GM10266 (cell line): ENCODE results near the gene HSDL1.

Experiments
- DNase-seq: peaks from one replicate; pipeline ENCODE4 v3.0.0; 2012; ENCODE audit errors: extremely low spot score
- CTCF ChIP-seq: IDR thresholded peaks from 2 replicates; pipeline ENCODE4 v1.5.1; 2012; ENCODE audit warnings: mild to moderate bottlenecking, low read depth; ENCODE audit not compliant: control insufficient read depth, insufficient read depth; ENCODE audit errors: missing control alignments

The HSDL1 gene

GRCh38 chr16:84137769-84138357 lies 7.1 kb downstream of the HSDL1 start:
- TF ChIP-seq CTCF = no peak
- no peak for DNase-seq

GRCh38 chr16:84137287-84137686 lies 7.7 kb downstream of the HSDL1 start:
- no peak for DNase-seq
- no peak for TF ChIP-seq CTCF

- no peak for DNase-seq
- no peak for TF ChIP-seq CTCF
Measured at GRCh38 chr16:84136331-84137125, 8.4 kb downstream of the HSDL1 start.

GRCh38 chr16:84132527-84133285 lies 12.3 kb downstream of the HSDL1 start:
- TF ChIP-seq CTCF = no peak
- peak; percentile 38 for DNase-seq

- DNase-seq = no peak
- TF ChIP-seq CTCF = no peak
Measured at GRCh38 chr16:84131117-84131516, 13.9 kb downstream of the HSDL1 start.

GRCh38 chr16:84124257-84125073 lies 20.5 kb downstream of the HSDL1 start:
- DNase-seq = no peak
- TF ChIP-seq CTCF = no peak
